Measurements from ENCODE around the gene ALDH1A3. TPM values are rescaled to one million over a fixed set of nuclear protein-coding genes. Genes with fewer than 3 reads are reported as not detected.

ALDH1A3 gene
- total RNA-seq, 2 donors from 2014 or later: 240 to 347 TPM

- intact Hi-C loops (cut with DNase I): no loop called here
- no peak for DNase-seq (ENCODE audit: low spot score)
- Histone ChIP-seq H3K27me3 (replicated peaks; ENCODE audit: insufficient read depth) (no peaks in the 10 kb centered on the region), H3K9me3 (no peaks in the 10 kb centered on the region), H3K4me1 (replicated peaks) (no peaks in the 10 kb centered on the region), H3K4me3 (no peak overlapping the region), H3K36me3 (no peaks in the 10 kb centered on the region), H3K27ac (no peak overlapping the region)
- TF ChIP-seq, protein P1, sequence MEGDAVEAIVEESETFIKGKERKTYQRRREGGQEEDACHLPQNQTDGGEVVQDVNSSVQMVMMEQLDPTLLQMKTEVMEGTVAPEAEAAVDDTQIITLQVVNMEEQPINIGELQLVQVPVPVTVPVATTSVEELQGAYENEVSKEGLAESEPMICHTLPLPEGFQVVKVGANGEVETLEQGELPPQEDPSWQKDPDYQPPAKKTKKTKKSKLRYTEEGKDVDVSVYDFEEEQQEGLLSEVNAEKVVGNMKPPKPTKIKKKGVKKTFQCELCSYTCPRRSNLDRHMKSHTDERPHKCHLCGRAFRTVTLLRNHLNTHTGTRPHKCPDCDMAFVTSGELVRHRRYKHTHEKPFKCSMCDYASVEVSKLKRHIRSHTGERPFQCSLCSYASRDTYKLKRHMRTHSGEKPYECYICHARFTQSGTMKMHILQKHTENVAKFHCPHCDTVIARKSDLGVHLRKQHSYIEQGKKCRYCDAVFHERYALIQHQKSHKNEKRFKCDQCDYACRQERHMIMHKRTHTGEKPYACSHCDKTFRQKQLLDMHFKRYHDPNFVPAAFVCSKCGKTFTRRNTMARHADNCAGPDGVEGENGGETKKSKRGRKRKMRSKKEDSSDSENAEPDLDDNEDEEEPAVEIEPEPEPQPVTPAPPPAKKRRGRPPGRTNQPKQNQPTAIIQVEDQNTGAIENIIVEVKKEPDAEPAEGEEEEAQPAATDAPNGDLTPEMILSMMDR (IDR thresholded peaks at IDR 0.05): no peak
- TF ChIP-seq POLR2A (IDR thresholded peaks at IDR 0.05) (no peak), POLR2AphosphoS5 (IDR thresholded peaks at IDR 0.05) (no peak)
- WGBS: 71% methylated on average over 7 of the region's 7 CpGs
Measured at GRCh38 chr15:100944244-100944895, 64.7 kb downstream of the ALDH1A3 start.

- no peaks in the 10 kb centered on the region for H3K27me3 ChIP-seq (replicated peaks; ENCODE audit: insufficient read depth)
- no peaks in the 10 kb centered on the region for H3K36me3 ChIP-seq
- H3K4me1 ChIP-seq (replicated peaks): no peaks in the 10 kb centered on the region
- DNase-seq (ENCODE audit: low spot score): no peak
- H3K4me3 ChIP-seq: no peak overlapping the region
- 90% methylated on average over 6 of the region's 6 CpGs for WGBS
- no peaks in the 10 kb centered on the region for H3K9me3 ChIP-seq
- intact Hi-C loops (cut with DNase I): no loop called here
- TF ChIP-seq POLR2A (IDR thresholded peaks at IDR 0.05) (no peak), POLR2AphosphoS5 (IDR thresholded peaks at IDR 0.05) (no peak)
- TF ChIP-seq, protein P1 (IDR thresholded peaks at IDR 0.05): no peak
- no peak overlapping the region for H3K27ac ChIP-seq
Measured at GRCh38 chr15:100944986-100945385, 65.4 kb downstream of the ALDH1A3 start.

DNA sequence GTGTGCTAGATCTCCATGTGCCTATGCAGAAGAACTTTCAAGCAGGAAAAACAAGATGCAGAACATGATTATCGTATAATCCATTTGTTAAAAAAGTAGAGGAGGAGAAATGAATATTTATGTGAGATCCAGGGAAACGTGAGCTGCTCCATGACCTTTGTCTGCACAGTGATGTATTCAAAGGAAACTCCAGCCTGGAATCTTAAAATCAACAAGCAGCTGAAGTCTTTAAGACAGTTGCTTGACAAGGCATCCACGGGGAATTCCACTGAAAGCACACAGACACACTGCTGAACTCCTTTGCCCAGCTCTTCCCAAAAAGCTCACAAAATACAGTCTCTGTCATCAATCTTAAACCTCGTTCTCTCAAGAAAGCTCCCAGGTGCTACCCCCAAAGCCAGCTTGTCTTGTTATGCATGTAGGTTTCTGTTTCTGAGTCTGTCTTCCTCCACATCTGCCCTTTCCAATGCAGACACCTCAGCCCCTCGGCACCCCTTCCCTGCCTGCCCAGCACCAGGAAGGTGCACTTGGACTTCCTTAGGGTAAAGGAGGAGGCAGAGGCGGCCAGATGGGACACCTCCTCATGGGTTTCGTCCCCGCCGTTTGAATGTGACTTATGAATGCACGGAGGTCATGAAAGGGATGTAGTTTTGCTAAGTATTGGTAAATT, 68.3 kb downstream of the ALDH1A3 start:
- Histone ChIP-seq H3K27me3 (replicated peaks; ENCODE audit: insufficient read depth) (no peaks in the 10 kb centered on the region), H3K4me1 (replicated peaks) (no peaks in the 10 kb centered on the region), H3K36me3 (no peaks in the 10 kb centered on the region), H3K4me3 (no peak overlapping the region), H3K27ac (no peak overlapping the region), H3K9me3 (no peaks in the 10 kb centered on the region)
- DNase-seq (ENCODE audit: low spot score): no peak
- TF ChIP-seq POLR2AphosphoS5 (IDR thresholded peaks at IDR 0.05): no peak
- TF ChIP-seq, protein P1 (IDR thresholded peaks at IDR 0.05): no peak
- intact Hi-C loops (cut with DNase I): no loop called here
- 71% methylated on average over 10 of the region's 10 CpGs for WGBS

GRCh38 chr15:100948430-100948762, 68.8 kb downstream of the ALDH1A3 start:
- WGBS: 90% methylated on average over 3 of the region's 3 CpGs
- Histone ChIP-seq H3K36me3 (no peaks in the 10 kb centered on the region), H3K27me3 (replicated peaks; ENCODE audit: insufficient read depth) (no peaks in the 10 kb centered on the region), H3K4me1 (replicated peaks) (no peaks in the 10 kb centered on the region), H3K9me3 (no peaks in the 10 kb centered on the region), H3K4me3 (no peak overlapping the region), H3K27ac (no peak overlapping the region)
- intact Hi-C loops (cut with DNase I): no loop called here
- no peak for DNase-seq (ENCODE audit: low spot score)
- TF ChIP-seq POLR2A (IDR thresholded peaks at IDR 0.05): no peak
- no peak for TF ChIP-seq POLR2AphosphoS5 (IDR thresholded peaks at IDR 0.05)

- Histone ChIP-seq H3K27me3 (replicated peaks; ENCODE audit: insufficient read depth) (no peaks in the 10 kb centered on the region), H3K9me3 (no peaks in the 10 kb centered on the region), H3K4me3 (no peak overlapping the region), H3K36me3 (no peaks in the 10 kb centered on the region), H3K27ac (no peak overlapping the region), H3K4me1 (replicated peaks) (no peaks in the 10 kb centered on the region)
- TF ChIP-seq, protein P1 (IDR thresholded peaks at IDR 0.05): no peak
- TF ChIP-seq POLR2A (IDR thresholded peaks at IDR 0.05) (no peak), POLR2AphosphoS5 (IDR thresholded peaks at IDR 0.05) (no peak)
- no peak for DNase-seq (ENCODE audit: low spot score)
- intact Hi-C loops (cut with DNase I): no loop called here
- WGBS: 95% methylated on average over 1 of the region's 1 CpG
Measured at GRCh38 chr15:100949691-100950090, 70.1 kb downstream of the ALDH1A3 start.

Measured in prostate gland (tissue), 2 donors.